NCI-H2107 (cell line): ENCODE data around the gene CAMKK1.
"Not testable (repeated sequence)": the region's sequence is repeated elsewhere in the genome, so short reads cannot be mapped to it uniquely, and the experiment has no call there.

Experiments
- DNase-seq: peaks from one replicate; lab custom pipeline; 2025; lab: John Stamatoyannopoulos, UW

Gene CAMKK1

DNA sequence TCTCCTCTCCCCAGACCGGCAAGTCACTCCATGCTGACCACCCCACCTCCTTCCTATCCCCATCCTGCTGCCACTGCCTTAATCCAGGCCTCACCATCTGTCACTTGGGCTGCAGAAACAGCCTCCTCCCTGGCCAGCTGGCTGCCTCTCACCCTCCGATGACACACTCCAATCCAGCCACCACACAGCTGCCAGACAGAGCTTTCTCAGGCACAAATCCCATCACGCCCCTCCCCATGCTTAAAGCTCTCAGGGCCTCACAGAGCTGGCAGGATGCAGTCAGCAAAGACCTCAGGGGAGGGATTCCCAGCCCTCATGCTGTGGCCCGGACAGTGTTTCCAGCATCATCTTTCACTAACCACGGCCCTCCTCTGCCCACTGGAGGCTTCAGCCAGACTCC, 13.7 kb downstream of the CAMKK1 start:
- no peak for DNase-seq

- no peak for DNase-seq
Observed at GRCh38 chr17:3877220-3877619, 15.6 kb downstream of the CAMKK1 start.

DNA sequence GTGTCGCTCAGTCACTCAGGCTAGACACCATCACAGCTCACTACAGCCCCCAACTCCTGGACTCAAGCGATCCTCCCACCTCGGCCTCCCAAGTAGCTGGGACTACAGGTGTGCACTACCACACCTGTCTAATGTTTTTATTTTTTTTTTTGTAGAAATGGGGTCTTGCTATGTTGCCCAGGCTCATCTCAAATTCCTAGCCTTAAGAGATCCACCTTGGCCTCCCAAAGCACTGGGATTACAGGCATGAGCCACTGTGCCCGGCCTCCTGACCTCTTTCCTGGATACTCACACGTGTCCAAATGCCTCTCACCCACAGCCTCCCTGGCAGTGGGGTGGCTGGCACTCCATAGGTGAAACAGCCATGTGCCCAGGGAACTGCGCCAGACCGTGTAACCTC, 17.5 kb downstream of the CAMKK1 start:
- DNase-seq = no peak

DNA sequence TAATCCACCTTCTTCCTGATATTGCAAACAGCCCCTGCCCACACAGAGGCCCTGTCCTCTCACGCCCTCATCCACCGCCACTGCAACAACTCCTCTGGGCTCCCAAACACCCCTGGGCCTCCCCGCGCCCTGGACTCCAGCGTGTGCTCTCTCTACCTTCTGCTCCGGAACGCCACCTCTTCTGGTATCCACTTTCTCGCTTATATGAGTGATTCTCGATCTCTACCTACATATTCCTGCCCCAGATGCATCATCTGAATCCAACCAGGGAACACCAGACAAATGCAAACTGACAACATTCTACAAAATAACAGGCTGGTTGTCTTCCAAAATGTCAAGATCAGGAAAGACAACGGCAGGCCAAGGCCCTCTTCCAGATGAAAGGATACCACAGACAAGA, 19.0 kb downstream of the CAMKK1 start:
- no peak for DNase-seq

DNA sequence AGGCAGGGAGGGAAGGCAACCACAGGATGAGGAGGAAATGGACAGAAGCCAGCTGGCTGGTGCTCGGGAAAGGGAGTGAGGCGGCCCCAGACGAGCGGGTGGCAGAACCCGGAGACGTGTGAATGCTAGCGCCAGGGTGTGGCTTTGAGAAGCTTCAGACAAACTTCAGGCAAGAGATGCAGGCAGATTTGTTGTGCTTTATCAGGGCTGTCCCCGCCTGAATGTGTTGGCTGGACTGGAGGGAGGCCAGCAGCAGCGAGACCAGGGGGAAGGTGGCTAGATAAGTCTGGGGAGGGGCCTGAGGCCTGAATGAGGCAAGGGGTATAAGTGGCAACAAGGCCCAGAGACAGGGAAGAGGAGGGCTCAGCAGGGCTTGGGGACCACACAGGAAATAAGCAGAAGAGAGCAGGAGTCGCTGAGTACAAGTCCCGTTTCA, 22.0 kb downstream of the CAMKK1 start:
- no peak for DNase-seq

GRCh38 chr17:3867606-3868005, 25.2 kb downstream of the CAMKK1 start:
- no peak for DNase-seq

GRCh38 chr17:3867106-3867505, 25.7 kb downstream of the CAMKK1 start:
- no peak for DNase-seq

DNA sequence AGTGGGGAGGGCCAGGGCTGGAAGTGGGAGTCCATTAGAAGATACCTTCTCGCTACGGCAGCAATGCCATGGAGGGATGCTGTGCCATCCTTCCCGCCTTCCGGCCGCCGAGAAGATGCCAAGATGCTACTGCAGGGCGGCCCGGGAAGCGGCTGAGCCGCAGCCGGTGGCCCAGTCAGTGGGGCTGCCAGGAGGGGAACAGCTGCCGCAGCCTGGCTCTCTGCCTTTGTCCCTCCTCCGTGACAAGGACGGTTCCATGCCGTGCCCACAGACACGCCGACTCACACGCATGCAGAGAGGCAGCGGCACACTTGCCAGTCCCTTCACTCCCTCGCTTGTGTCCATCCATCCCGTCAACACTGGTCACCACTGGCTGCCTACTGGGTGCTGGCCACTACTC, 26.6 kb downstream of the CAMKK1 start:
- DNase-seq = no peak

- no peak for DNase-seq
Observed at GRCh38 chr17:3865176-3865575, 27.7 kb downstream of the CAMKK1 start.

DNA sequence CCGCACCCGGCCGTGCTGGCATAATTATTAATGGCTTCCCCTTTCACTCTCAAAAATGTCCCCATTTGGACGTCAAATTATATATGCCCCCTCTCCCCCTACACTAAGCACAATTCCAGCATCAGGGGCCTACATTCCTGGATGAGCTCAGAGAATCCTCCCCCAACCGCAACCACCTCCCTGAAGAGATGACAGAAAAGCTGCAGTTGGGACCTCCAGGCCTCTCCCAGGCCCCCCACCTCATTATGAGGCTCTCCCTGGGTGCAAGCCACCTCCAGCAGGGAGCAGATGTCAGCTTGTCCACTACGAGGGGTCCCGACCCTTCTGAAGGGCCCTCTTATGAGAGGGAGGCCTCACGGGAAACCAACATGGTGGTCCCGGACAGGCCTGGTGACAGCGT, 28.3 kb downstream of the CAMKK1 start:
- no peak for DNase-seq

DNA sequence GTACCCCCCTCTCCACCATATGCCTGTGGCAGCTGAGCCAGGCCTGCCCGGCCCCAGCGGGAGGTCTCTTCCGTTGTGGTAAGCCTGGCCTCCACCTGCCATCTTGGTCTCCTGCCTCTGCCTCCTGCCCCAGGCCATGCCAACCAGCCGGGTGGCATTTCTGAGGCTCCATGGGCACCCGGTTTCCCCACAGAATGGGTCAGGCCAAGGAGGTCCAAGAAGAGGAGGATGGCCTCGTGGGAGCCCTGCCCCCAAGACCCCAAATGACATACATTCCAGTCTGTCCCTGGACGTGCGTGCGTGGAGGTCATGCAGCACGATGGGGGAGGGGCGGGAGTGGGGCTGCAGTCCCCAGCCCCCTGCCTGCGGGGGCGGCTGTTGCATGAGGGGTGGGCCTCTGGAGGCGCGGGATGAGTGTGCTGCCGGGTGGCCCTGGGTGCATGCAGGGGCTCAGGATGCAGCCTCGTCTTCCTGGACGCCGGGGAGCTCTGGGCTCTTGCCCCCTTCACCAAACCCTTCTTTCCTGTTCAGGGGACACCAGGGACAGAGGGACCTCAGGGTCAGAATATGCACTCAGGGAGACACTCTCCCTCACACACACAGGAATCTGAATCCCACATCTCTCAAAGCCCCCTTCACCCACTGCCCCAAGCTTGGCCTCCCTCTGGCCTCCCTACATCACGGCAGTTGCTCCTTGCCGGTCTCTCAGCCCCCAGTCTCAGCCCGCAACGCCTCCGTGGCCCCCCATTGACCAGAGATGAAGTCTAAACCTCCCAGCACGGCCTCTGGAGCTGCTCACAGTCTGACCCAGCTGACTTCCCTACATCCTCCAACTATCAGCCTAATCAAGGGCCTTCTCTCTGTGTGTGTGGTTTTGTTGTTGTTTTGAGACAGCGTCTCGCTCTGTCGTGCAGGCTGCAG, 30.8 kb downstream of the CAMKK1 start:
- no peak for DNase-seq

DNA sequence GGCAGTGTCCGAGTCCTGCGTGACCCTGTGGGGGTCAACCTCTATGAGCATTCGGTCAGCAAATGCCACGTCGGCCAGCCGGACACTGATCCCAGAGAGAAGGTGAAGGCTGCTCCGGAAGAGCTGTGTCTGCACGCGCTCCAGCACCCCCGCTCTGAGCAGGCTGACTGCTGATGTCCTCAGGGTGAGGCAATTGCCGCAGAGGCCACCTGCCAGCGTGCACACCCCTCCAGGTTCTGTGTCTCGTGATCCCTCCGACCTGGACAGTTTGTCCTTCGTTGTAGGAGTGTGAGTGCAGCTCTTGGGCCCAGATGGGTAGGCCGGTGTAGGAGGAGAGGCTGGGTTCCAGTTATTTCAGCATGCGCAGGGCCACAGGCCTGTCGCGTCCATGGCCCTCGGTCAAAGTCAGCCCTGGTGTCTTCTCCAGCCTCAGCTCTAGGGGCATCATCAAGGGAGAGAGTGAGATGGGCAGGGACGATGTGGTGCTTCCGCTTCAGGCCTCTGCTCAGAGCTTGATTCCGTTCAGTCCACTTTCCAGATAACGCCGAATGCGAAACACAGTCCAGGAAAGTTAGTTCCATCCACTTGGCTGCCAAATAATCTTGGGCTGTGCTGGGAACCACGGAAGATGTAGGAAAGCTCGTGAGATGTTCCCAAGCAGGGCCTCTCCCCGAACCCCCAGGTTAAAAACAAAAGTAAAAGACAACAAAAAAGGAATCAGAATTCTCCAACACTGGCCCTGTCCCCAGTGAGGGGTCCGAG, 31.7 kb downstream of the CAMKK1 start:
- no peak for DNase-seq

DNA sequence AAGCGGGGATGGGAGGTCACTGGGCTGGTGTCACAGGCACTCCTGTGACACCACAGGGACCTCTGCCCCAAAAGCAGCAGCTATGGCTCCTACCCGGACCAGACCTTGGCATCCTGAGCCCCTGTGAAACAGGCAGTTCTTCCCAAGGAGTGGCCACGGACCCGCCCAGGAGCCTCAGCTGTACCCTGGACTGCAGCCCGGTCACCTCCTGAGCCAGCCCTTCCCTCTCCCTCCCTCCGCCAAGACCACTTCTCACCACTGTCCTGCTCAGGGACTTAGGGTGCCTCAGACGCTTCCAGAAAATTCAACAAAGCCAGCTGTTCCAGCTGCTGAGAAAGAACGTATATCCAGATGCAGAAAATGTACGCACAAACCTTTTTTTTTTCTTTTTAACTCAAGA, 32.9 kb downstream of the CAMKK1 start:
- no peak for DNase-seq

DNA sequence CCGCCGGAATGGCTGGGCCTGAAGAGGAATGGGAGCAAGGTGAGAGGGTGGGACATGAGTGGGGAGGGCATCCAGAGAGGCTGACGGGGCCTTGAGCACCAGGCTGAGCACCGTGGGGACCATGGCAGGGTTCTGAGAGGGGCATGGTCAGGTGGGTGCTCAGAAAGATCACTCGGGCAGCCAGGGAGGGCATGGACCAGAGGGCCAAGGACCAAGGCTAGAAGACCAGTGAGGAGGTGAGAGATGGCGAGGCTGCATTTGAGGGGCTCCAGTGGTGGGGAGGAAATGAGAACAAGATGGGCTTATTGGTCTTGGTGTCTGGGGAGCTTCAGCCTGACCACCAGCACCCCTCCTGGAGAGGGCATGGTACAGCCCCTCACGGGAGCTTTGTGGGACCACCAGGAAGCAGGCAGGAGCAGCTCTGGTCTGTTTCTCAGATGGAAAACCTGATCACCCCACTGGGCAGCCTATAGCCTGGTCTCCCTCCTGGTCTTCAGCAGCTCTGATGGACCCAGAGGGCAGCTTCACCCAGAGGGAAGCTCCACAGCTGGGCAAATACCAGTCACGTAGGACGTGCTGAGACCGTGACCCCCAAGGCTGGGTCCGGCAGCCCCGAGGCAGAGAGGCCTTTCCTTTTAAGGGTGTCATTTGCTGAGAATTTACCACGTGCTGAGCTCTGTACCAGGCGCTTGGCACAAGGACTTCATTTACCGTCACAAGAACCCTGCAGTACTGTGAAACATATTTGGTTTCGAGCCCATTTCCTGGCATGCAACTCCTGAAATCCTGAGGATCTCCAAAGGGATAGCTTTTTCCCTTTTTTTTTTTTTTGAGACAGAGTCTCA, 35.4 kb downstream of the CAMKK1 start:
- no peak for DNase-seq

GRCh38 chr17:3854204-3854603, 38.6 kb downstream of the CAMKK1 start:
- DNase-seq = not testable (repeated sequence)

GRCh38 chr17:3852561-3852960, 40.3 kb downstream of the CAMKK1 start:
- DNase-seq = no peak

DNA sequence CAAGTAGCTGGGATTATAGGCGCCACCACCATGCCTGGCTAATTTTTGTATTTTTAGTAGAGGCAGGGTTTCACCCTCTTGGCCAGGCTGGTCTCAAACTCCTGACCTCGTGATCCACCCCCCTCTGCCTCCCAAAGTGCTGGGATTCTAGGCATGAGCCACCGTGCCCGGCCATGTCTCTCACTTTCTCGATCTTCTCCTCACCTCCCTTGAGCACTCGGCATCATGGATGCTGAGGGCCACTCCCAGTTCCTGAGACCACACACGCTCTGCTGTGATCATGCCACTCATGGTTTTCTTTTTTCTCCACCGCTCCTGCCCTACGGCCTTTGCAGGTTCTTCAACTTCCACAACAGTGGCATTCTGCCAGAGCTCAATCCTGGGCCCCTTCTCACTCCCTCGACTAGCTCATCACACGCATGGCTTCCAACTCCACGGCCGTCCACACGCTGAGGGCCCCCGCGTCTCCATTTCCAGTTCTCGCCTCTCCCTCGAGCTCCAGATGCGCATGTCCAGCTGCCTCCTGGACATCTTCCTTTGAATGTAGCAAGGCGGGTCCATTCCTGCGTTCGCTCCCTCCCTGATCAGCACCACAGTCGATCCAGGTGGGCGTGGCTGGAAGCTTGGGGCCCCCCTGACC, 41.3 kb downstream of the CAMKK1 start:
- no peak for DNase-seq

DNA sequence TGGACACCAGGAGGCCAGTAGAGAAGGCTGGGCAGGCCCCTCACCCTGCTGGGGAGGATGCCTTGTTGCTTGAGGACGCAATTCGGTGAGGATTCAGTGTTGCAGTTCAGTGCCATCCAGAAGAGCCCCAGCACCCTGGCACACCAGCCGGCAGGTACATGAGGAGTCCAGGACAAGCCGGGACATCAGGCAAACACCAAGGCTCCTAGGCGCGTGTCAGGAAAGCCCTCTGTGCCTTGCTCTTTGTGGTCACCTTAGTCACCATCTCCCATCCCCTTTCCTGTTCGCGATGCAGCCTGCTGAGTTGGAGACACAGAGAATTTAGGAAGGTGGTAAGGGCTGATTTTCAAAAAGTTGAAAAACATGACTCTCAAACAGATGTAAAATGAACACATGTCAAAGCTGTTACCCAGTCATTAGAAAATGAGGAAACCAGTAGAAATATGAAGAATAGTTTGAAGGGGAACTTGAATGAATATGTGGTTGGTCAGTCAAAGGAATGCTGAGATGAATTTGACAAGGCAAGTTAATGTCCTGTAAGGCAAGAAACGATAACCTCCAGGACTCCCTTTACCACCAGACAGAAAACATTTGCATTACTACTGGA, 44.5 kb downstream of the CAMKK1 start:
- DNase-seq = no peak

DNA sequence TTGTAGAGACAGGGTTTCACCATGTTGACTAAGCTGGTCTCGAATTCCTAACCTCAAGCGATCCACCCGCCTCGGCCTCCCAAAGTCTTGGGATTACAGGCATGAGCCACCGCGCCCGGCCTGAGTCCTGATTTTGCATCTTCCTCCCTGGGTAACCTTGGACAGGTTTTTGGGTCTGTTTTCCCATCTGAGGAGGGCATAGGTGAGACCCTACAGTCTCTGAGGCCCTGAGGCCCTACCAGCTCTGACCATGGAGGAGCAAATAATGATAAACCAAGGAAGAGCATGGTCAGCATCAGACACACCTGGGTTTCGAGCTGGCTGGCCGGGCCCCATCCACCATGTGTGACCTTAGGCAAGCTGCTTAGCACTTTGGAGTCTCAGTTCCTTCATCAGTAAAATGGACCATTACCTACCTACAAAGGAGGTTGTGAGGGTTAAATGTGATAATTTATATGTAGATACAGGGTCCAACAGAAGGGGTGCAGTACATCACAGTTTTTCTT, 45.6 kb downstream of the CAMKK1 start:
- no peak for DNase-seq

DNA sequence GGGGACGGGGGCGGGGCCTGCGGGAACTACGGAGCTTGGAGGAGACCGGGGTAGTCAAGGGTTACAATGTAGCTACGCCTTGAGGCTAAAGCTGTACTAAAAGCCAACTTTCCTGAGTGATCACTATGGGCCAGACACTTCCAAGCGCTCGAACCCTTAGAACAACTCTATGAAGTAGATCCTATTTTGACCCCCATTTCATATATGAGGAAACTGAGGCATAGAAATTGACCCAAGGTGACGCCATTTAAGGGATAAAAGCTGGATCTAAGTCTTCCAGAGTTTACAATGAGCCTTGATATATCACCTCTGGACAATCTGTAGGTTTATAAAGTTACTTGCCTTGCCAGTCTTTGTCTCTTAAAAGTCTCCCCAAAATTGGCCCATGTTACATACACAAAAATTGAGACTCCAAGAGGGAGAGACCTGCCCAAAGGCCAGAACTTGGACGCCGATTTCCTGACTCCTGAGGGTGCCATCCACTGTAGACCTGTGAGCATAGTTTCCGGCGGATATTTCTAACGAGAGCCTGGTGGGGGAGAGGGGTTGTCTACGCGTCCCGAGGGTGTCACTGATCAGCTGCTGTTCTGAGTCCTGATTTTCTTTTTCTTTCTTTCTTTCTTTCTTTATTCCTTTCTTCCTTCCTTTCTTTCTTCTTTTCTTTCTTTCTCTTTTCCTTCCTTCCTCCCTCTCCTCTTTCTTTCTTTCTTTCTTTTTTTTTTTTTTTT, 46.3 kb downstream of the CAMKK1 start:
- no peak for DNase-seq
